Mesendoderm (in vitro differentiated cells): ENCODE data around the gene STOML3.

Source experiments
- DNase-seq: peaks from one replicate; pipeline ENCODE4 v3.0.0; 2013
- H2AK5ac ChIP-seq: 2 replicates; pipeline ENCODE4 v1.6.1; 2013; ENCODE audit warnings: low read length, inconsistent platforms
- H2BK120ac ChIP-seq: 2 replicates; pipeline ENCODE4 v1.6.1; 2013; ENCODE audit warnings: low read depth, mild to moderate bottlenecking, low read length, moderate library complexity, mixed read lengths
- H2BK15ac ChIP-seq: replicated peaks from 2 replicates; pipeline ENCODE4 v1.6.1; 2013; ENCODE audit warnings: low read depth, mild to moderate bottlenecking, moderate library complexity
- H2BK5ac ChIP-seq: 2 replicates; pipeline ENCODE4 v1.6.1; 2013; ENCODE audit warnings: low read length, inconsistent platforms
- H3K18ac ChIP-seq: 2 replicates; pipeline ENCODE4 v1.6.1; 2013; ENCODE audit warnings: mild to moderate bottlenecking, low read length, mixed read lengths
- H3K23ac ChIP-seq: one replicate; pipeline ENCODE4 v1.6.1; 2013; ENCODE audit warnings: low read length
- H3K27ac ChIP-seq: 2 replicates; pipeline ENCODE4 v1.5.1; 2013; ENCODE audit warnings: low read depth, mild to moderate bottlenecking, inconsistent platforms, low read length, moderate library complexity
- H3K27me3 ChIP-seq: 2 replicates; pipeline ENCODE4 v1.6.1; 2013; ENCODE audit warnings: low read length, control low read depth, mild to moderate bottlenecking, inconsistent platforms; ENCODE audit not compliant: insufficient read depth, poor library complexity
- H3K36me3 ChIP-seq: 2 replicates; pipeline ENCODE4 v1.6.1; 2013; ENCODE audit warnings: low read length, inconsistent platforms; ENCODE audit not compliant: control insufficient read depth, insufficient read depth
- H3K4ac ChIP-seq: one replicate; pipeline ENCODE4 v1.6.1; 2013; ENCODE audit warnings: low read depth, mild to moderate bottlenecking, low read length, moderate library complexity
- H3K4me1 ChIP-seq: 2 replicates; pipeline ENCODE4 v1.6.1; 2013; ENCODE audit warnings: low read depth, low read length, inconsistent platforms; ENCODE audit not compliant: control insufficient read depth
- H3K4me2 ChIP-seq: 2 replicates; pipeline ENCODE4 v1.6.1; 2013; ENCODE audit warnings: low read length
- H3K4me3 ChIP-seq: 2 replicates; pipeline ENCODE4 v1.5.1; 2013; ENCODE audit warnings: mild to moderate bottlenecking, low read length
- H3K56ac ChIP-seq: one replicate; pipeline ENCODE4 v1.6.1; 2013; ENCODE audit warnings: low read length
- H3K79me1 ChIP-seq: 2 replicates; pipeline ENCODE4 v1.6.1; 2013; ENCODE audit warnings: low read length, inconsistent platforms
- H3K79me2 ChIP-seq: 2 replicates; pipeline ENCODE4 v1.6.1; 2013; ENCODE audit warnings: mild to moderate bottlenecking, low read length; ENCODE audit not compliant: control insufficient read depth, insufficient read depth
- H3K9ac ChIP-seq: 2 replicates; pipeline ENCODE4 v1.6.1; 2013; ENCODE audit warnings: low read length, inconsistent platforms
- H4K5ac ChIP-seq: one replicate; pipeline ENCODE4 v1.6.1; 2013; ENCODE audit warnings: low read length
- H4K8ac ChIP-seq: one replicate; pipeline ENCODE4 v1.6.1; 2013; ENCODE audit warnings: low read depth, mild to moderate bottlenecking, control low read depth, low read length, moderate library complexity
- WGBS: extraction: QIAGEN DNeasy Blood & Tissue Kit; methylation state at CpG from one replicate; pipeline ENCODE4 v1.1.7; 2013; ENCODE audit warnings: low lambda C conversion rate, missing lambda C conversion rate; ENCODE audit not compliant: insufficient coverage; ENCODE audit errors: extremely low coverage; 5-methylcytosine and 5-hydroxymethylcytosine counted together

The STOML3 gene

GRCh38 chr13:39037410-39037879 lies 46.8 kb upstream of the STOML3 start:
- Histone ChIP-seq H3K23ac (no peak overlapping the region), H3K4ac (peak overlapping the region; percentile 97), H2BK15ac (no peak overlapping the region), H4K8ac (no peak overlapping the region), H4K5ac (no peak overlapping the region), H3K79me2 (peaks cover 37% of the 10 kb centered on the region), H3K36me3 (no peaks in the 10 kb centered on the region), H2BK120ac (peak overlapping the region; percentile 52), H3K56ac (peak overlapping the region; percentile 59), H3K18ac (peak overlapping the region; percentile 94), H3K4me2 (peak overlapping the region; percentile 83), H3K27ac (peak overlapping the region; percentile 24), H3K79me1 (peaks cover 2% of the 10 kb centered on the region), H3K9ac (peak overlapping the region; percentile 46), H2BK5ac (no peak overlapping the region), H3K27me3 (no peaks in the 10 kb centered on the region), H2AK5ac (no peak overlapping the region), H3K4me1 (peaks cover 6% of the 10 kb centered on the region), H3K4me3 (peak overlapping the region; percentile 78)
- WGBS, result no CpG with 5 or more reads among the region's 39 CpGs
- DNase-seq, result no peak

- H4K8ac ChIP-seq, result no peak overlapping the region
- H3K4ac ChIP-seq, result peak overlapping the region; percentile 36
- H2BK120ac ChIP-seq, result no peak overlapping the region
- H3K79me1 ChIP-seq, result peaks cover 2% of the 10 kb centered on the region
- H3K9ac ChIP-seq, result peak overlapping the region; percentile 46
- no peak overlapping the region for H3K27ac ChIP-seq
- H4K5ac ChIP-seq, result no peak overlapping the region
- H3K4me3 ChIP-seq, result peak overlapping the region; percentile 78
- H3K23ac ChIP-seq, result peak overlapping the region; percentile 3
- no CpG with 5 or more reads among the region's 9 CpGs for WGBS
- no peaks in the 10 kb centered on the region for H3K36me3 ChIP-seq
- no peak overlapping the region for H3K18ac ChIP-seq
- no peaks in the 10 kb centered on the region for H3K27me3 ChIP-seq
- DNase-seq, result peak; percentile 48
- no peak overlapping the region for H2BK15ac ChIP-seq
- H3K79me2 ChIP-seq, result peaks cover 44% of the 10 kb centered on the region
- H3K4me1 ChIP-seq, result peaks cover 6% of the 10 kb centered on the region
- H2AK5ac ChIP-seq, result no peak overlapping the region
- peak overlapping the region; percentile 83 for H3K4me2 ChIP-seq
- H2BK5ac ChIP-seq, result no peak overlapping the region
- peak overlapping the region; percentile 59 for H3K56ac ChIP-seq
Observed at GRCh38 chr13:39036212-39036611, 45.6 kb upstream of the STOML3 start.

GRCh38 chr13:39035799-39036198 lies 45.2 kb upstream of the STOML3 start:
- Histone ChIP-seq H3K27me3 (no peaks in the 10 kb centered on the region), H3K27ac (no peak overlapping the region), H2BK120ac (no peak overlapping the region), H3K4me2 (peak overlapping the region; percentile 57), H3K79me2 (peaks cover 45% of the 10 kb centered on the region), H3K4me1 (peaks cover 6% of the 10 kb centered on the region), H3K4me3 (peak overlapping the region; percentile 16), H2BK15ac (no peak overlapping the region), H2BK5ac (no peak overlapping the region), H3K79me1 (peaks cover 3% of the 10 kb centered on the region), H3K18ac (no peak overlapping the region), H3K4ac (no peak overlapping the region), H3K9ac (peak overlapping the region; percentile 48), H4K8ac (no peak overlapping the region), H4K5ac (no peak overlapping the region), H3K36me3 (no peaks in the 10 kb centered on the region), H2AK5ac (no peak overlapping the region), H3K56ac (peak overlapping the region; percentile 38), H3K23ac (no peak overlapping the region)
- no CpG with 5 or more reads among the region's 2 CpGs for WGBS
- no peak for DNase-seq

DNA sequence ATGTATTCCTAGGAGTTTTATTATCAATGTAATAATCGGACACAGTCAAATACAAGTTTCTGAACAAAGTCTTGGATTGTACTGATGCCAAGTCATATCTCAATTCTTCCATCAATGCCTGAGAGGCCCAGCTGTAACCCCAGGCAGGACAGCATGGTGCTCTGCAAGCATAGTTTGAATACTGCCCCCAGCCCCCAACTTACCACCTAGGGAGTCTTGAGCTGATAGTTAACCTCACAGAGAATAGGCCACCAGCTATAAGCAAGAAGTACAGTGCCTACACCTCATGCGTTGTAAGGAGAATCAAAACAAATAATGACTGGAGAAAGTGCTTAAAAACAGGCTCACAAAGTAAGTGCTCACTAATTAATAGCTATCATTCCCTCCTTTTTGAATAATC lies 44.6 kb upstream of the STOML3 start:
- H3K23ac ChIP-seq, result no peak overlapping the region
- no peak overlapping the region for H3K4ac ChIP-seq
- no peaks in the 10 kb centered on the region for H3K36me3 ChIP-seq
- H3K27me3 ChIP-seq, result no peaks in the 10 kb centered on the region
- DNase-seq, result peak; percentile 65
- H2AK5ac ChIP-seq, result no peak overlapping the region
- WGBS, result no CpG with 5 or more reads among the region's 2 CpGs
- H4K5ac ChIP-seq, result no peak overlapping the region
- peaks cover 48% of the 10 kb centered on the region for H3K79me2 ChIP-seq
- H3K27ac ChIP-seq, result no peak overlapping the region
- no peak overlapping the region for H2BK5ac ChIP-seq
- H3K4me1 ChIP-seq, result peaks cover 6% of the 10 kb centered on the region
- no peak overlapping the region for H2BK120ac ChIP-seq
- H3K56ac ChIP-seq, result no peak overlapping the region
- no peak overlapping the region for H3K18ac ChIP-seq
- H2BK15ac ChIP-seq, result no peak overlapping the region
- H3K9ac ChIP-seq, result peak overlapping the region; percentile 37
- peak overlapping the region; percentile 13 for H3K4me2 ChIP-seq
- no peak overlapping the region for H4K8ac ChIP-seq
- H3K4me3 ChIP-seq, result no peak overlapping the region
- H3K79me1 ChIP-seq, result peaks cover 5% of the 10 kb centered on the region

DNA sequence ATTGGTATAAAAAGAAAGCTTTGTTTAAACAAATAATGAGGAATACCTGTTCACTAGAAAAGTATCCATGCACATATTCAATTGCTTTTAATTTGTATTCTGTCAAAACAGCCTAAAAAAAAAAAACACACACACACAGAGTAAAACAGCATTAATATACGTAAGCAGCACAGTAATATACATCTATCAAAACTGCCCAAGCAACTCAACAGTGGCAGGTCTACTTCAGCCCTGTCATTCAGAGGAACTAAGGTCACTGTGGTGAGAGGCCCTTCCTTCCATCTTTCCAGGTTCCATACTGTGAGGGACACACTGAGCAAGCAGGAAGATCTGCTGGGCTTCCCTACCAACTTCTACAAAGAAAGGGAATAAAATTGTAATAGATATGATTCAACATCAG lies 43.5 kb upstream of the STOML3 start:
- no peak overlapping the region for H3K4me3 ChIP-seq
- H2BK120ac ChIP-seq, result no peak overlapping the region
- H2BK5ac ChIP-seq, result no peak overlapping the region
- WGBS, result no CpG with 5 or more reads among the region's 1 CpG
- H3K79me1 ChIP-seq, result peaks cover 5% of the 10 kb centered on the region
- H2AK5ac ChIP-seq, result no peak overlapping the region
- no peak overlapping the region for H4K8ac ChIP-seq
- no peak overlapping the region for H4K5ac ChIP-seq
- no peak overlapping the region for H3K18ac ChIP-seq
- H3K79me2 ChIP-seq, result peaks cover 48% of the 10 kb centered on the region
- DNase-seq, result no peak
- no peak overlapping the region for H3K23ac ChIP-seq
- H3K36me3 ChIP-seq, result no peaks in the 10 kb centered on the region
- H2BK15ac ChIP-seq, result no peak overlapping the region
- H3K4me1 ChIP-seq, result peaks cover 6% of the 10 kb centered on the region
- no peak overlapping the region for H3K27ac ChIP-seq
- H3K9ac ChIP-seq, result no peak overlapping the region
- H3K27me3 ChIP-seq, result no peaks in the 10 kb centered on the region
- no peak overlapping the region for H3K56ac ChIP-seq
- no peak overlapping the region for H3K4ac ChIP-seq
- H3K4me2 ChIP-seq, result no peak overlapping the region

DNA sequence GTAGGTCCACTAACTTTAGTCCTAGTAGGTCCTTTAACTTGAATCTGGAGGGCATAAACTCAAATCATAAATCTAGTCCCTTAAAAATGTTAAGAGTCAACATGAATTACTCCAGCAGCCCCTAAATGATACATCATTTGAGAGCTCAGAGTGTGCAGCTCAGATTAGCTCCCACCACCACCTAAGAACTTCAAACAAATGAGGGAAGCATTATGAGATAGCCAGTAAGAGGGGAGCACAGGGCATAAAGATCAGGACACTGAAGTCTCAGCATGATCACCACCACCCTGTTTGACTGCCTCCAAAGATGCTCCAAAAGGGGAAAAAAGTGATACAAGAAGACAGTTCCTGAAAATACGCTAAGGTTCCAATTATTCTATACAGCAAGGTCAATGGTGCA lies 41.5 kb upstream of the STOML3 start:
- WGBS, result no CpG with 5 or more reads among the region's 1 CpG
- H3K56ac ChIP-seq, result no peak overlapping the region
- H3K18ac ChIP-seq, result no peak overlapping the region
- no peak overlapping the region for H4K8ac ChIP-seq
- no peak overlapping the region for H3K23ac ChIP-seq
- H3K4ac ChIP-seq, result no peak overlapping the region
- no peak overlapping the region for H2BK120ac ChIP-seq
- H2BK15ac ChIP-seq, result no peak overlapping the region
- no peak overlapping the region for H3K9ac ChIP-seq
- H3K4me2 ChIP-seq, result no peak overlapping the region
- no peak overlapping the region for H2AK5ac ChIP-seq
- H3K36me3 ChIP-seq, result no peaks in the 10 kb centered on the region
- no peaks in the 10 kb centered on the region for H3K27me3 ChIP-seq
- peaks cover 5% of the 10 kb centered on the region for H3K79me1 ChIP-seq
- H2BK5ac ChIP-seq, result no peak overlapping the region
- peaks cover 43% of the 10 kb centered on the region for H3K79me2 ChIP-seq
- no peak overlapping the region for H3K27ac ChIP-seq
- no peak overlapping the region for H3K4me3 ChIP-seq
- H3K4me1 ChIP-seq, result peaks cover 6% of the 10 kb centered on the region
- DNase-seq, result no peak
- H4K5ac ChIP-seq, result no peak overlapping the region
